BLaER1 (cell line): Measurements from ENCODE around the gene SMARCA4.

ENCODE experiments used
- H3K27ac ChIP-seq: shearing (Covaris generic); formaldehyde crosslinking; 2 replicates; pipeline ENCODE4 v1.8.1; 2022
- H3K27me3 ChIP-seq: shearing (Covaris generic); formaldehyde crosslinking; 2 replicates; pipeline ENCODE4 v1.8.1; 2022
- H3K36me3 ChIP-seq: shearing (Covaris generic); formaldehyde crosslinking; 2 replicates; pipeline ENCODE4 v1.8.1; 2022
- H3K4me1 ChIP-seq: shearing (Covaris generic); formaldehyde crosslinking; 2 replicates; pipeline ENCODE4 v1.8.1; 2022
- H3K4me2 ChIP-seq: shearing (Covaris generic); formaldehyde crosslinking; 2 replicates; pipeline ENCODE4 v1.8.1; 2022
- H3K4me3 ChIP-seq: shearing (Covaris generic); formaldehyde crosslinking; 2 replicates; pipeline ENCODE4 v1.8.1; 2022
- H3K9ac ChIP-seq: shearing (Covaris generic); formaldehyde crosslinking; 2 replicates; pipeline ENCODE4 v1.8.1; 2022
- H3K9me3 ChIP-seq: shearing (Covaris generic); formaldehyde crosslinking; 2 replicates; pipeline ENCODE4 v1.8.1; 2022
- H4K20me1 ChIP-seq: shearing (Covaris generic); formaldehyde crosslinking; 2 replicates; pipeline ENCODE4 v1.8.1; 2022
- Cebpa-rat ChIP-seq: shearing (Covaris generic); IDR thresholded peaks from 2 replicates; pipeline ENCODE4 v1.8.1; 2022

Gene SMARCA4

DNA sequence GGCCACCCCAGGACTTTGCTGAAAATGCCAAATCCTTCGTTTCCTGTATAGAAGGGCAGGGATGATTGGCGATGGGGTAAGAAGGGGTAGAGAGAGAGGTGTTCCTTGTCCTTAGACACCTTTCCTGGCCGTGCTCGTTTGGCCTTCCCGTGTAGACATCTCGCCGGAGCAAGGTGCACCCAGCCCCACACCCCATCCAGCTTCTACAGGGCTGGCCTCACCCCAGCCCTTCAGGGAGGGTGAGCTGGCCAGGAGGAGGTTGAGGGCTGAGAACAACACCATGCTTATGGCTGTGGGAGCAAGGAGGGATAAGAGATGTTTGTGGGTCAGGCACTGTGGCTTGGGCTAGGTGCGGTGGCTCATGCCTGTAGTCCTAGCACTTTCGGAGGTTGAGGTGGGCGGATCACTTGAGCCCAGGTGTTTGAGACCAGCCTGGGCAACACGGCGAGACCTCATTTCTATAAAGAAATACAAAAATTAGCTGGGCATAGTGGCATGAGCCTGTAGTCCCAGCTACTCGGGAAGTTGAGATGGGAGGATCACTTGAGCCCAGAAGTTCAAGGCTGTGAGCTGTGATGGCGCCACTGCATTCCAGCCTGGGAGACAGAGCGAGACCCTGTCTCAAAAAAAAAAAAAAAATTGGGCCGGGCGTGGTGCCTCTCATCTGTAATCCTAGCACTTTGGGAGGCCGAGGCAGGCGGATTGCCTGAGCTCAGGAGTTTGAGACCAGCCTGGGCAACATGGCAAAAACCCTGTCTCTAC is 15.5 kb downstream of the SMARCA4 start:
- Histone ChIP-seq H3K9ac (peak overlapping the region; percentile 57; the same call in 1 of the 2 replicates), H3K4me2 (peak overlapping the region; percentile 87), H3K4me1 (peaks cover 99% of the 10 kb centered on the region), H3K36me3 (peaks cover 44% of the 10 kb centered on the region), H3K4me3 (no peak overlapping the region), H3K27me3 (no peaks in the 10 kb centered on the region), H3K27ac (peak overlapping the region; percentile 68), H4K20me1 (peaks cover 98% of the 10 kb centered on the region), H3K9me3 (no peaks in the 10 kb centered on the region)
- TF ChIP-seq Cebpa-rat: no peak

DNA sequence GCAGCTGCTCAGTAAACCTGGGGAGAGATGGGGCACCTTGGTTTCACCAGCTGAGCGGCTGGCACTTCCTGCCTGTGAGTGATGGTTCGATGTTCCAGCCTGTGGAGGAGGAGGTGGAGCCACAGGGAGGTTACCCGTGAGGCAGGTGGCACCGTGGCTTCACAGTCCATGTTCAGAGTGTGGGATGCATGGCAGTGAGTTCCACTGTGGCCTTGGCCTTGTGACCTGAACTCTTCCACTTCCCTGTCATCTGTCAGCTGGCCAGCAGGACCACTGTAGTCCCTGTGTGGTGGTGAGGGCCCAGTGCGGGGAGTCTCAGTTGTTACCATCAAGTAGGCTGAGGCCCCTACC is 16.9 kb downstream of the SMARCA4 start:
- no peaks in the 10 kb centered on the region for H3K27me3 ChIP-seq
- peak overlapping the region; percentile 68 for H3K27ac ChIP-seq
- peak overlapping the region; percentile 87 for H3K4me2 ChIP-seq
- TF ChIP-seq Cebpa-rat: no peak
- H3K36me3 ChIP-seq: peaks cover 53% of the 10 kb centered on the region
- peaks cover 98% of the 10 kb centered on the region for H4K20me1 ChIP-seq
- H3K4me1 ChIP-seq: peaks cover 99% of the 10 kb centered on the region
- H3K4me3 ChIP-seq: no peak overlapping the region
- H3K9ac ChIP-seq: peak overlapping the region; percentile 45
- H3K9me3 ChIP-seq: no peaks in the 10 kb centered on the region

DNA sequence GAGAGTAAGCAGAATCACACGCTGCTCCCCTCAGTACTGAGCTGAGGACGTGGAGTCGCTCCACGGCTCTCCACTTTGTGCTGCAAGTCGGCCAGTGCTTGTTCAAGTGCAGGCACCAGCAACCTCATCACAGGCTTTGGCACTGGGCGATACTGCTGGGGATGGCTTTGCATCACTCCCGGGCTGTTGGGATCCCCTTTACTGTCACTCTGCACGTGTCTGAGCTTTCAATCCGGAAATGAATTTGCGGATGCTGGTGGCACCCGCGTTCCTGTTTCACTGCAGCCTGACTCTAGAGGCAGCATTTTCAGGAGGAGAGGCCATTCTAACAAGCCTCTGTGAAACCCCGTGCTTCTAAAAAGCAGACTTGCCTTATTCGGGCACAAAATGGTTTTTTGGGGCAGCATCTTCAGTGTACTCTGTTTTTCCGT is 19.1 kb downstream of the SMARCA4 start:
- H3K27ac ChIP-seq: peak overlapping the region; percentile 74
- H3K9ac ChIP-seq: peak overlapping the region; percentile 72
- peaks cover 67% of the 10 kb centered on the region for H3K36me3 ChIP-seq
- H3K4me3 ChIP-seq: peak overlapping the region; percentile 27
- no peaks in the 10 kb centered on the region for H3K9me3 ChIP-seq
- H4K20me1 ChIP-seq: peaks cover 100% of the 10 kb centered on the region
- TF ChIP-seq Cebpa-rat: peak; percentile 33; the same call in 1 of the 2 replicates
- H3K27me3 ChIP-seq: no peaks in the 10 kb centered on the region
- peak overlapping the region; percentile 87 for H3K4me2 ChIP-seq
- H3K4me1 ChIP-seq: peaks cover 97% of the 10 kb centered on the region

DNA sequence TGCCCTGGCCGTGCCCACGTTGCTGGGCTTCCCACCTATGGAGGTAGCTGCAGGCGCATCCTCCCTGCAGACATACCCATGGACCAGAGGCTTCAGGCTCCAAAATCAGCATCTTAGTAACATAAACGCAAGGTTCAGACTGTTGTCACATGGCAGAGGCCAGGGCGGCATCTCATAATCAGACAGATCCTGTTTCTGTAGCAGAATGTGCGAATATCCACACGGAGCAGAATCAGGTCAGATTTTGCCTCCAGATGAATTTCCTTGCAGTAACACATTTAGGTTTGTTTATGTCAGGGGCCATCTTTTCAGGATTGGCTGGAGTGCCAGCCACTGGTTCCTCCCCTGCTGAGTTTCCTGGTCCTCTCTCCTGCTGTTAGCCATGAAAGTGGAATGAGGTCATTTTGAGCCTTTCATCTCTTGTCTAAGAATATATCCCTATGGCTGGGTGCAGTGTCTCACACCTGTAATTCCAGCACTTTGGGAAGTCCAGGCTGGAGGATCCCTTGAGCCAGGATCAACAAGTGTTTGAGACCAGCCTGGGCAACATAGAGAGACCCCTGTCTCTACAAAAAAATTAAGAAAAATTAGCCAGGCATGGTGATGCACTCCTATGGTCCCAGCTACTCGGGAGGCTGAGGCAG is 20.5 kb downstream of the SMARCA4 start:
- Histone ChIP-seq H3K36me3 (peaks cover 67% of the 10 kb centered on the region), H3K4me3 (peak overlapping the region; percentile 27; the same call in 1 of the 2 replicates), H3K4me2 (peak overlapping the region; percentile 87), H4K20me1 (peaks cover 100% of the 10 kb centered on the region), H3K9me3 (no peaks in the 10 kb centered on the region), H3K4me1 (peaks cover 83% of the 10 kb centered on the region), H3K27me3 (no peaks in the 10 kb centered on the region), H3K9ac (peak overlapping the region; percentile 72; the same call in 1 of the 2 replicates), H3K27ac (peak overlapping the region; percentile 74)
- TF ChIP-seq Cebpa-rat: no peak

DNA sequence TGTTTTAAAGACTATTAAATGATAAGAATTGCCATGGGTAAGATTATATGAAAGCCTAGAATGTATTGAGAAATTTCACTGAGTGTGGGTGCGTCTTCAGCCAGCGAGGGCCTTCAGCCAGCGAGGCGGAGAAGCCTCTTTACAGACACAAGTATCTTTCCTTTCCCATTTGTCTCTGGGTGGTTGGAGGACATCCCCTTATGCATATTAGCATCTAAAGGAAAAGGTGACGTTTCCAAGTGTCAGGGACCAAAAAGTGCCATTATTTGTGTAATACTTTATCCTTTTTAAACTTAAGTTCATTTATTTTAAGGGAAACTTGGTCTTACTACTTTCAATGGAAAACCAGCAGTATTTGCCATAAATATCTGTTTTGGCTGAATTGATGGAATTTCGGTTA is 22.2 kb downstream of the SMARCA4 start:
- Histone ChIP-seq H3K4me2 (peak overlapping the region; percentile 87), H3K27me3 (no peaks in the 10 kb centered on the region), H3K4me1 (peaks cover 67% of the 10 kb centered on the region), H3K4me3 (no peak overlapping the region), H4K20me1 (peaks cover 100% of the 10 kb centered on the region), H3K9me3 (no peaks in the 10 kb centered on the region), H3K27ac (peak overlapping the region; percentile 74), H3K9ac (peak overlapping the region; percentile 22; the same call in 1 of the 2 replicates), H3K36me3 (peaks cover 72% of the 10 kb centered on the region)
- TF ChIP-seq Cebpa-rat: no peak

DNA sequence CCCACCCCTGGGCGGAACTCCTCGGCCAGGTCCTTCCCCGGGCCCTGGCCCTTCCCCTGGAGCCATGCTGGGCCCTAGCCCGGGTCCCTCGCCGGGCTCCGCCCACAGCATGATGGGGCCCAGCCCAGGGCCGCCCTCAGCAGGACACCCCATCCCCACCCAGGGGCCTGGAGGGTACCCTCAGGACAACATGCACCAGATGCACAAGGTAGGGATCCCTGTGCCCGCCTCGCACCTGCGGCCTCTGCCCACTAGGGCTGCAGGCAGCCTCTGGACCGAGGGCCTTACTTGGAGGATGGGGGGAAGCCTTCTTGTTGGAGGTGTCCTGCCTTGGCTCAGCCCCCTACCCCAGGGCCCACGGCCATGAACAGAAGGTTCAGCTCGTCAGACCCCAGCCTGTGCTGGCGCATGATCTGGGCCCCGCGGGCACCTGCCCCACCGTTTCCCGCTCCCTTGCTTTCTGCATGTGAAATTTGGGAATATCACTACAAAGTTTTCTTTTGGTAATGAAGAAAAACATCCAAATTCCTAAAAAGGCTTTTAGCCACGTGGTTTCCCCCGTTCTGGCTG is 23.4 kb downstream of the SMARCA4 start:
- Histone ChIP-seq H3K36me3 (peaks cover 75% of the 10 kb centered on the region), H3K4me3 (0 out of 2 replicates have a peak overlapping the region, but pooled peaks have one; percentile 2), H3K27ac (peak overlapping the region; percentile 66), H3K9me3 (no peaks in the 10 kb centered on the region), H3K4me1 (peaks cover 55% of the 10 kb centered on the region), H4K20me1 (peaks cover 100% of the 10 kb centered on the region), H3K9ac (peak overlapping the region; percentile 22; the same call in 1 of the 2 replicates), H3K4me2 (peak overlapping the region; percentile 87), H3K27me3 (no peaks in the 10 kb centered on the region)
- TF ChIP-seq Cebpa-rat: no peak

DNA sequence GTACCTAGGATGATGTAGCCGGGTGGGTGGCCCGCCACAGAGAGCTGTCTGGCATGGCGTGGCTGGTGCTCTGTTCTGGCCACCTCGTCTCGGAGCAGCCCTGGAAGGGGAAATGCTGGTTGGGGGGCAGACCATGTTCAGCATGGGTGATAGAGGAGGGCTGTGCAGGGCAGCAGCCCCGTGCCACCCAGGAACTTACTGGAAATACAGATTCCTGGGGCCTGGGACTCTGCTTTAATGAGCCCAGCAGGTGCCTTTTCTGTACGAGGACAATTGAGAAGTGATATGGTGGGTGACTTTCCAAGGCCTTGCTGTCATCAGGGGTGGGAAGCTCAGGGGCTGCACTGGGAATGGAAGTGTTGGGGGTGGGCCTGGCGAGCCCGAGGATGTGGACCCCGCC is 24.7 kb downstream of the SMARCA4 start:
- Histone ChIP-seq H3K9ac (no peak overlapping the region), H3K4me3 (no peak overlapping the region), H4K20me1 (peaks cover 100% of the 10 kb centered on the region), H3K27ac (no peak overlapping the region), H3K9me3 (no peaks in the 10 kb centered on the region), H3K27me3 (no peaks in the 10 kb centered on the region), H3K36me3 (peaks cover 87% of the 10 kb centered on the region), H3K4me1 (peaks cover 42% of the 10 kb centered on the region), H3K4me2 (no peak overlapping the region)
- no peak for TF ChIP-seq Cebpa-rat

DNA sequence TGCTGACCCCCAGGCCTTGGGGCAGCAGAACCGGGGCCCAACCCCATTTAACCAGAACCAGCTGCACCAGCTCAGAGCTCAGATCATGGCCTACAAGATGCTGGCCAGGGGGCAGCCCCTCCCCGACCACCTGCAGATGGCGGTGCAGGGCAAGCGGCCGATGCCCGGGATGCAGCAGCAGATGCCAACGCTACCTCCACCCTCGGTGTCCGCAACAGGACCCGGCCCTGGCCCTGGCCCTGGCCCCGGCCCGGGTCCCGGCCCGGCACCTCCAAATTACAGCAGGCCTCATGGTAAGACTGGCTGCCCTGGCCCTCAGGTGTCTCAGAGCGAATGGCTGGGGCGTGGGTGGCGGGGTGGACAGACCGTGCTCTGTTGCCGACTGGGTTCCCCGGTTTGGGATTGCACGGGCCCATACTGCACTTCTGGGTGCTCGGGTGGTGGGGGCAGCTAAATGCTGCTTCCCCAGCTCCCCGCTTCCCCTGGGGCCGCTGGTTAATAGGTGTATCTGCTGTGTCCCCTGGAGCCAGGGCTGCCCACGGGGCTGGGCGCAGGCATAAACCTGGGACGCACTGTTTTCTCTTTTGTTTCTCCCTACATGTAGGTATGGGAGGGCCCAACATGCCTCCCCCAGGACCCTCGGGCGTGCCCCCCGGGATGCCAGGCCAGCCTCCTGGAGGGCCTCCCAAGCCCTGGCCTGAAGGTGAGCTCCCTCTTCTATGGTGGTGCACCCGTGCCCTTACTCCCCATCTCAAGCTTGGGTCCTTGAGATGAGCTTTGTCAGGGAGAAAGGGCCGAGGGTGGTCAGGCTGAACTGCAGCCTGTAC is 25.7 kb downstream of the SMARCA4 start:
- H3K9ac ChIP-seq: no peak overlapping the region
- no peak overlapping the region for H3K27ac ChIP-seq
- peaks cover 32% of the 10 kb centered on the region for H3K4me1 ChIP-seq
- H3K4me3 ChIP-seq: no peak overlapping the region
- no peak for TF ChIP-seq Cebpa-rat
- H3K4me2 ChIP-seq: no peak overlapping the region
- H3K36me3 ChIP-seq: peaks cover 88% of the 10 kb centered on the region
- H3K9me3 ChIP-seq: no peaks in the 10 kb centered on the region
- H3K27me3 ChIP-seq: no peaks in the 10 kb centered on the region
- peaks cover 100% of the 10 kb centered on the region for H4K20me1 ChIP-seq

DNA sequence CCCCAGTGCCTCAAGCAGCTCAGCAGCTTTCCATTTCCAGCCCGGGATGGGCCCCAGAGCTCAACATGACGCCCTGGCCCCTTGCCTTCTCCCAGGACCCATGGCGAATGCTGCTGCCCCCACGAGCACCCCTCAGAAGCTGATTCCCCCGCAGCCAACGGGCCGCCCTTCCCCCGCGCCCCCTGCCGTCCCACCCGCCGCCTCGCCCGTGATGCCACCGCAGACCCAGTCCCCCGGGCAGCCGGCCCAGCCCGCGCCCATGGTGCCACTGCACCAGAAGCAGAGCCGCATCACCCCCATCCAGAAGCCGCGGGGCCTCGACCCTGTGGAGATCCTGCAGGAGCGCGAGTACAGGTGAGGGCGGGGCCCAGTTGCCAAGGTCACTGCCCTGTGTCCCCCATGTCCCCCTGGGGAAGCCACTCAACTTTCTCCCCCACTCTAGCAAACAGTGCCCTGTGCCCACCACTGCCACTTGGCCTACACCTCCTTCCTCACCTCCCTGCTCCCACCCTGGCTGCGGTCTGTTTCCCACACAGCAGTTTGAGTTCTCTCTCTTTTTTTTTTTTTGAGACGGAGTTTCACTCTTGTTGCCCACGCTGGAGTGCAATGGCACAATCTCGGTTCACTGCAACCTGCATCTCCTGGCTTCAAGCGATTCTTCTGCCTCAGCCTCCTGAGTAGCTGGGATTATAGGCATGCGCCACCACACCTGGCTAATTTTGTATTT is 26.9 kb downstream of the SMARCA4 start:
- H3K27me3 ChIP-seq: no peaks in the 10 kb centered on the region
- no peaks in the 10 kb centered on the region for H3K9me3 ChIP-seq
- no peak overlapping the region for H3K4me3 ChIP-seq
- H3K36me3 ChIP-seq: peaks cover 94% of the 10 kb centered on the region
- no peak for TF ChIP-seq Cebpa-rat
- H3K9ac ChIP-seq: no peak overlapping the region
- no peak overlapping the region for H3K27ac ChIP-seq
- H3K4me1 ChIP-seq: peaks cover 20% of the 10 kb centered on the region
- peaks cover 100% of the 10 kb centered on the region for H4K20me1 ChIP-seq
- H3K4me2 ChIP-seq: no peak overlapping the region
